Cardiac muscle cell (in vitro differentiated cells and primary cell): Measurements from ENCODE around the gene GSKIP. TPM values are rescaled to one million over a fixed set of nuclear protein-coding genes. Genes with fewer than 3 reads are reported as not detected.

ENCODE experiments used
- DNase-seq, 2 donors: peaks; one replicate each; pipeline versions ENCODE4 v3.0.0 to v3.0.0-alpha.2; 2010 to 2017; ENCODE audit warnings: low read depth in 1 of 2, low spot score in 1 of 2
- H3K27ac ChIP-seq: fragments of 200-600 bp; sonication (generic); 2 replicates; pipeline ENCODE4 v1.5.1; 2016
- H3K27me3 ChIP-seq: fragments of 200-600 bp; sonication (generic); 2 replicates; pipeline ENCODE4 v1.6.0; 2016; ENCODE audit warnings: control low read depth
- H3K36me3 ChIP-seq: fragments of 200-600 bp; sonication (generic); 2 replicates; pipeline ENCODE4 v1.5.1; 2016; ENCODE audit warnings: control low read depth
- H3K4me1 ChIP-seq: fragments of 200-600 bp; sonication (generic); 2 replicates; pipeline ENCODE4 v1.8.1; 2017; ENCODE audit warnings: low read depth, mild to moderate bottlenecking, mixed run types
- H3K4me3 ChIP-seq: fragments of 200-600 bp; sonication (generic); 2 replicates; pipeline ENCODE4 v1.5.1; 2016; ENCODE audit warnings: mild to moderate bottlenecking
- H3K9me3 ChIP-seq: fragments of 200-600 bp; sonication (generic); 2 replicates; pipeline ENCODE4 v1.5.1; 2017; ENCODE audit warnings: low read depth, mild to moderate bottlenecking, control low read depth
- CTCF ChIP-seq: IDR thresholded peaks from 2 replicates; pipeline ENCODE4 v1.5.1; 2012; ENCODE audit warnings: low read depth, mild to moderate bottlenecking, low read length
- polyA plus RNA-seq: library from polyadenylated mRNA; unstranded; fragments of >200 nt; fragmentation: Nextera tagmentation; extraction: Ambion mirVana; gene quantifications from 2 replicates; pipeline ENCODE4 v1.2.1, GENCODE V29; 2016
- total RNA-seq: library from RNA; depleted of rRNA; stranded (reverse); fragments of >200 nt; gene quantifications from 2 replicates; pipeline ENCODE4 v1.2.3, GENCODE V29; 2016

The GSKIP gene
- total and polyA plus RNA-seq, 2 experiments from 2014 or later: 11.8 to 30.8 TPM

- Histone ChIP-seq H3K27ac (no peak overlapping the region), H3K9me3 (no peaks in the 10 kb centered on the region), H3K4me1 (peaks cover 8% of the 10 kb centered on the region), H3K27me3 (no peaks in the 10 kb centered on the region), H3K36me3 (no peaks in the 10 kb centered on the region), H3K4me3 (no peak overlapping the region)
- no peak for TF ChIP-seq CTCF
- DNase-seq: peak in 1 of 2 donors; percentile 4
Measured at GRCh38 chr14:96423446-96424108, 60.3 kb downstream of the GSKIP start.

GRCh38 chr14:96424109-96424989 lies 61.0 kb downstream of the GSKIP start:
- Histone ChIP-seq H3K9me3 (no peaks in the 10 kb centered on the region), H3K36me3 (no peaks in the 10 kb centered on the region), H3K27ac (no peak overlapping the region), H3K27me3 (no peaks in the 10 kb centered on the region), H3K4me3 (no peak overlapping the region), H3K4me1 (peaks cover 8% of the 10 kb centered on the region)
- DNase-seq: peak; percentile 83 to 84
- TF ChIP-seq CTCF: peak; percentile 64

- no peak for DNase-seq
- Histone ChIP-seq H3K9me3 (no peaks in the 10 kb centered on the region), H3K4me1 (no peaks in the 10 kb centered on the region), H3K27ac (no peak overlapping the region), H3K4me3 (no peak overlapping the region), H3K27me3 (no peaks in the 10 kb centered on the region), H3K36me3 (no peaks in the 10 kb centered on the region)
- TF ChIP-seq CTCF: no peak
Measured at GRCh38 chr14:96434040-96434439, 70.7 kb downstream of the GSKIP start.

Other genes starting within 250 kb of the GSKIP start
- gene BDKRB2, start 158.7 kb upstream of the GSKIP start, total RNA-seq: 0.45 and 0.49 TPM in 2 replicates
- gene BDKRB2, start 158.7 kb upstream of the GSKIP start, polyA plus RNA-seq: 0.57 TPM in 1 of 2 replicates, not detected in the other
- 0.09 and 0.42 TPM in 2 replicates for gene BDKRB1, start 107.3 kb upstream of the GSKIP start, total RNA-seq
- gene BDKRB1, start 107.3 kb upstream of the GSKIP start, polyA plus RNA-seq: not detected in 2 replicates
- gene ATG2B, start 185 bp upstream of the GSKIP start, total RNA-seq: 11.8 and 18.2 TPM in 2 replicates
- 3.9 and 5.8 TPM in 2 replicates for gene ATG2B, start 185 bp upstream of the GSKIP start, polyA plus RNA-seq
- gene AK7, start 28.6 kb downstream of the GSKIP start, total RNA-seq: 5.6 and 7.6 TPM in 2 replicates
- gene AK7, start 28.6 kb downstream of the GSKIP start, polyA plus RNA-seq: 4.1 and 7.2 TPM in 2 replicates
- gene PAPOLA, start 138.9 kb downstream of the GSKIP start, total RNA-seq: 48.4 and 54.9 TPM in 2 replicates
- gene PAPOLA, start 138.9 kb downstream of the GSKIP start, polyA plus RNA-seq: 97.7 and 147 TPM in 2 replicates